Transverse colon (tissue), 4 donors: ENCODE measurements around the gene SNUPN. TPM values are rescaled to one million over a fixed set of nuclear protein-coding genes. Genes with fewer than 3 reads are reported as not detected.

ENCODE experiments used
- DNase-seq: peaks from one replicate; pipeline ENCODE4 v3.0.0-alpha.2; 2019
- H3K27ac ChIP-seq, 4 donors: fragments of 200-600 bp; sonication (generic); 2 replicates each; pipeline ENCODE4 v1.5.1; 2016 to 2018; ENCODE audit warnings: inconsistent platforms in 4 of 4
- H3K27me3 ChIP-seq: fragments of 200-600 bp; sonication (generic); 2 replicates; pipeline ENCODE4 v1.5.1; 2017; ENCODE audit warnings: inconsistent platforms
- H3K36me3 ChIP-seq, 4 donors: fragments of 200-600 bp; sonication (generic); 2 replicates each; pipeline ENCODE4 v1.5.1; 2017 to 2019; ENCODE audit warnings: inconsistent platforms in 4 of 4
- H3K4me1 ChIP-seq, 4 donors: fragments of 200-600 bp; sonication (generic); 2 replicates each; pipeline ENCODE4 v1.5.1; 2017 to 2020; ENCODE audit warnings: inconsistent platforms in 4 of 4
- H3K4me3 ChIP-seq, 4 donors: fragments of 200-600 bp; sonication (generic); 1 replicate in 1 of 4; 2 replicates in 3 of 4; pipeline versions ENCODE4 v1.5.1 to v1.6.1; 2017 to 2019; ENCODE audit warnings: inconsistent platforms in 4 of 4
- H3K9me3 ChIP-seq, 2 donors: fragments of 200-600 bp; sonication (generic); 2 replicates each; pipeline ENCODE4 v1.5.1; 2017 to 2019; ENCODE audit warnings: inconsistent platforms in 2 of 2
- CTCF ChIP-seq, 5 experiments: fragments of 200-600 bp in 3 of 5; fragments of 450-650 bp in 2 of 5; sonication (generic) in 3 of 5; IDR thresholded peaks; 1 replicate in 2 of 5; 2 replicates in 3 of 5; pipeline ENCODE4 v1.5.1; 2016 to 2017; ENCODE audit warnings: antibody characterized with exemption in 5 of 5, inconsistent platforms in 3 of 5, mild to moderate bottlenecking in 2 of 5, moderate library complexity in 1 of 5
- EP300 ChIP-seq: sonication (generic); formaldehyde crosslinking; IDR thresholded peaks from one replicate; pipeline ENCODE4 v1.6.1; 2017; ENCODE audit warnings: antibody characterized with exemption, low read depth
- POLR2A ChIP-seq: fragments of 450-650 bp; IDR thresholded peaks from one replicate; pipeline ENCODE4 v1.6.1; 2016; ENCODE audit warnings: antibody characterized with exemption, mild to moderate bottlenecking, moderate library complexity
- POLR2AphosphoS5 ChIP-seq, 3 donors: sonication (generic); formaldehyde crosslinking; IDR thresholded peaks; one replicate each; pipeline ENCODE4 v1.6.1; 2016; ENCODE audit warnings: antibody characterized with exemption in 3 of 3
- WGBS, 2 donors: methylation state at CpG; one replicate each; pipeline ENCODE4 v1.1.5; 2018; ENCODE audit warnings: low coverage in 1 of 2; 5-methylcytosine and 5-hydroxymethylcytosine counted together
- in situ Hi-C, 4 donors: fragments of 200-750 bp; cut with MboI; loops; one replicate each; pipeline versions ENCODE4 v1.15.0 to v1.15.1; 2017; ENCODE audit warnings: low sequenced_read_pairs in 3 of 4, low pct_ligation_motif_present in 1 of 4, low pct_unique_long_range_greater_than_20kb in 1 of 4
- intact Hi-C: fragments of 100-400 bp; cut with DNase I; formaldehyde crosslinking; loops from one replicate; pipeline ENCODE4 v1.15.1; 2023; ENCODE audit warnings: low total_unique reads
- total RNA-seq, 4 donors: library from RNA; depleted of rRNA; stranded (reverse); fragments of >200 nt; gene quantifications; one replicate each; pipeline ENCODE4 v1.1.0, GENCODE V29; 2016

Gene SNUPN
- total RNA-seq, 4 donors from 2014 or later, result 9.4 to 29.5 (median 23.2) TPM

DNA sequence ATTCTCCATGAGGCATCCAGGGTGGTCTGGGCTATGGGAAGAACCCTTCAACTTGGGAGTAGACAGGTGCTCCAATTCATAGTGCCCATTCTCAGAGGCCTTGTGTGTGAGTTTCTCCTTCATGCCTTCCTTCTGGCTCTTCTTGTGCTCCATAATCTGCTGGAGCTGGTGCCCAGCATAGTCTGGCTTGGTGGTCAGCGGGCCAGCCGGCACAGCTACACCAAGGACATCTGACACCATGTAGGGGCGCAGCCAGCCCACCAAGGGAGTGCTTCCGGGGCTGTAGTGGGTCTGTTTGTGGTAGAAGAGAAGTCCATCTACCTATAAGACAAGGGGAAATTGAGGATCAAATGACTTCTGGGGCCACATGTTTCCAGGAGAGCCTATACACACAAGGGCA, 27.2 kb downstream of the SNUPN start:
- peak overlapping the region; percentile 7 to 15 (median 14) for H3K27ac ChIP-seq
- no peaks in the 10 kb centered on the region for H3K9me3 ChIP-seq
- WGBS, 2 donors, result 99% methylated on average over 4 of the region's 4 CpGs; no CpG with 5 or more reads in 1 of the 2 donors
- intact Hi-C loops, result no loop called here
- DNase-seq, result no peak
- H3K36me3 ChIP-seq, result peaks cover 0 to 22% (median 4%) of the 10 kb centered on the region in 4 donors
- no peaks in the 10 kb centered on the region for H3K27me3 ChIP-seq
- H3K4me3 ChIP-seq, result no peak overlapping the region
- TF ChIP-seq CTCF (IDR thresholded peaks at IDR 0.05), result no peak
- no peak for TF ChIP-seq EP300
- TF ChIP-seq POLR2A, result no peak
- TF ChIP-seq POLR2AphosphoS5 (IDR thresholded peaks at IDR 0.05), result no peak
- H3K4me1 ChIP-seq, result peaks cover 0 to 12% (median 0%) of the 10 kb centered on the region in 4 donors
- in situ Hi-C loops, result no loop called here

DNA sequence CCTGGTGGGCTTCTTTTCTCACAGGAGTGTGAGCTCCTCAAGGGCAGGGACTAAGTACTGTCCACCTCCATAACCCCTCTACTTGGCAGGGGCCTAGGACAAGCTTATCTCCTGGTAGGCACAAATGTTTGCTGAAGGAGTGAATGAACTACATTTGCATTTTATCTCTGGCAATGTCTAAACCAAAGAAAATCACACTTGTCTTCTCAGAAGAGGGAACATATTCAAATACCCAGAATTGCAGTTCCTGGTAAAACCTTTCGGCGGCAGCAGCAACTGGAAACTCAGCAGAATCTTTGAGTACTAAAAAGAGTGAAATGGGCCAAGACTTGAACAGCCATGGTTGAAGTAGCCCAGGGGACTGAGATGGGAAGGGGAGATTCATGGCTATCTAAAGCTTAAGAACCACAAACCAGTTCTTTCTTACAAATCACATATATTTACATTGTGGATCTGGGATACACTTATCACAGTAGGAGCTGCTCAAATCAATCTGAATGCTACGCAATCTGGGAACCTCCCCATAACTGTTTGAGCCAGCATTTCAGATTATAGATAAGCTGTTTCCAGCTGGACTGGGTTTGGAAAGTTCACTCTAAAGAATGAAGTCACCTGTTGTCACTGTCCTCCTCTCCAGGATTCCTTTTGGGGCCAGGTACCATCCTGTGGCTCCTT, 27.7 kb downstream of the SNUPN start:
- TF ChIP-seq EP300 (no peak), POLR2A (no peak), POLR2AphosphoS5 (IDR thresholded peaks at IDR 0.05) (no peak), CTCF (IDR thresholded peaks at IDR 0.05) (peak in 4 of 5 experiments; percentile 26 to 42 (median 32))
- H3K27ac ChIP-seq, result peak overlapping the region in 2 of 4 donors; percentile 7 to 15
- peaks cover 0 to 22% (median 4%) of the 10 kb centered on the region in 4 donors for H3K36me3 ChIP-seq
- no peaks in the 10 kb centered on the region for H3K9me3 ChIP-seq
- intact Hi-C loops (no loop called here), in situ Hi-C loops (no loop called here)
- DNase-seq, result no peak
- WGBS, 2 donors, result 77 to 83% methylated on average over 2 to 3 of the region's 3 CpGs
- H3K4me1 ChIP-seq, result peaks cover 0 to 12% (median 0%) of the 10 kb centered on the region in 4 donors
- H3K27me3 ChIP-seq, result no peaks in the 10 kb centered on the region
- no peak overlapping the region for H3K4me3 ChIP-seq

- H3K27ac ChIP-seq, result no peak overlapping the region
- DNase-seq, result no peak
- TF ChIP-seq EP300, result no peak
- no peak for TF ChIP-seq CTCF (IDR thresholded peaks at IDR 0.05)
- TF ChIP-seq POLR2A, result no peak
- TF ChIP-seq POLR2AphosphoS5 (IDR thresholded peaks at IDR 0.05), result no peak
- peaks cover 0 to 22% (median 4%) of the 10 kb centered on the region in 4 donors for H3K36me3 ChIP-seq
- intact Hi-C loops (no loop called here), in situ Hi-C loops (no loop called here)
- no peaks in the 10 kb centered on the region for H3K9me3 ChIP-seq
- 80 to 82% methylated on average over 1 to 3 of the region's 3 CpGs for WGBS, 2 donors
- H3K4me3 ChIP-seq, result no peak overlapping the region
- H3K27me3 ChIP-seq, result no peaks in the 10 kb centered on the region
- H3K4me1 ChIP-seq, result peaks cover 0 to 12% (median 0%) of the 10 kb centered on the region in 4 donors
Measured at GRCh38 chr15:75596703-75597345, 28.7 kb downstream of the SNUPN start.

- Histone ChIP-seq H3K36me3 (peaks cover 0 to 6% (median 0%) of the 10 kb centered on the region in 4 donors), H3K27me3 (no peaks in the 10 kb centered on the region), H3K27ac (no peak overlapping the region), H3K9me3 (no peaks in the 10 kb centered on the region), H3K4me3 (no peak overlapping the region), H3K4me1 (peaks cover 0 to 12% (median 0%) of the 10 kb centered on the region in 4 donors)
- no peak for DNase-seq
- intact Hi-C loops, result no loop called here
- WGBS, 2 donors, result 88 to 100% methylated on average over 1 to 9 of the region's 9 CpGs
- TF ChIP-seq EP300 (no peak), POLR2AphosphoS5 (IDR thresholded peaks at IDR 0.05) (no peak), POLR2A (no peak), CTCF (IDR thresholded peaks at IDR 0.05) (no peak)
- in situ Hi-C loops, result no loop called here
Measured at GRCh38 chr15:75594276-75594675, 31.2 kb downstream of the SNUPN start.
